HEK293 (cell line): ENCODE measurements around the gene TM2D1.

Experiments
- ATF2 ChIP-seq: fragments of 450-650 bp; formaldehyde crosslinking; IDR thresholded peaks from 2 replicates; pipeline ENCODE4 v1.5.1; 2016; ENCODE audit warnings: missing biosample characterization, missing genetic modification characterization, low read depth
- FEZF1 ChIP-seq: fragments of 450-650 bp; formaldehyde crosslinking; IDR thresholded peaks from 2 replicates; pipeline ENCODE4 v1.5.1; 2016; ENCODE audit warnings: missing biosample characterization, missing genetic modification characterization
- GFI1B ChIP-seq: fragments of 450-650 bp; formaldehyde crosslinking; IDR thresholded peaks from 2 replicates; pipeline ENCODE4 v1.5.1; 2016; ENCODE audit warnings: missing biosample characterization, missing genetic modification characterization
- KLF17 ChIP-seq: fragments of 450-650 bp; formaldehyde crosslinking; IDR thresholded peaks from 2 replicates; pipeline ENCODE4 v1.5.1; 2016; ENCODE audit warnings: missing biosample characterization, missing genetic modification characterization
- KLF9 ChIP-seq: fragments of 450-650 bp; formaldehyde crosslinking; IDR thresholded peaks from 2 replicates; pipeline ENCODE4 v1.5.1; 2016; ENCODE audit warnings: missing biosample characterization, missing genetic modification characterization, low read depth
- REST ChIP-seq: fragments of 450-650 bp; formaldehyde crosslinking; IDR thresholded peaks from 2 replicates; pipeline ENCODE4 v1.5.1; 2016; ENCODE audit warnings: missing biosample characterization, missing genetic modification characterization
- SCRT1 ChIP-seq: fragments of 450-650 bp; formaldehyde crosslinking; IDR thresholded peaks from 2 replicates; pipeline ENCODE4 v1.5.1; 2016; ENCODE audit warnings: missing biosample characterization, missing genetic modification characterization, borderline replicate concordance
- SP2 ChIP-seq: fragments of 450-650 bp; formaldehyde crosslinking; IDR thresholded peaks from 2 replicates; pipeline ENCODE4 v1.5.1; 2016; ENCODE audit warnings: missing biosample characterization, missing genetic modification characterization
- ZBTB10 ChIP-seq: fragments of 450-650 bp; formaldehyde crosslinking; IDR thresholded peaks from 2 replicates; pipeline ENCODE4 v1.5.1; 2016; ENCODE audit warnings: missing biosample characterization, missing genetic modification characterization
- ZBTB21 ChIP-seq: fragments of 450-650 bp; formaldehyde crosslinking; IDR thresholded peaks from 2 replicates; pipeline ENCODE4 v1.5.1; 2017; ENCODE audit warnings: missing biosample characterization, missing genetic modification characterization
- ZBTB49 ChIP-seq: fragments of 450-650 bp; formaldehyde crosslinking; IDR thresholded peaks from 2 replicates; pipeline ENCODE4 v1.5.1; 2016; ENCODE audit warnings: missing biosample characterization, missing genetic modification characterization, low read depth
- ZBTB8A ChIP-seq: fragments of 450-650 bp; formaldehyde crosslinking; IDR thresholded peaks from 2 replicates; pipeline ENCODE4 v1.5.1; 2016; ENCODE audit warnings: missing biosample characterization, missing genetic modification characterization
- ZFP41 ChIP-seq: fragments of 450-650 bp; formaldehyde crosslinking; IDR thresholded peaks from 2 replicates; pipeline ENCODE4 v1.5.1; 2016; ENCODE audit warnings: missing biosample characterization, missing genetic modification characterization, borderline replicate concordance
- ZNF112 ChIP-seq: fragments of 450-650 bp; formaldehyde crosslinking; IDR thresholded peaks from 2 replicates; pipeline ENCODE4 v1.5.0; 2017; ENCODE audit warnings: missing biosample characterization, missing genetic modification characterization
- ZNF311 ChIP-seq: fragments of 450-650 bp; formaldehyde crosslinking; IDR thresholded peaks from 2 replicates; pipeline ENCODE4 v1.5.1; 2017; ENCODE audit warnings: missing biosample characterization, missing genetic modification characterization, borderline replicate concordance
- ZNF555 ChIP-seq: fragments of 450-650 bp; formaldehyde crosslinking; conservative IDR thresholded peaks from 2 replicates; pipeline ENCODE4 v1.5.1; 2017; ENCODE audit warnings: missing biosample characterization, mild to moderate bottlenecking, missing genetic modification characterization, inconsistent platforms
- ZNF610 ChIP-seq: fragments of 450-650 bp; formaldehyde crosslinking; IDR thresholded peaks from 2 replicates; pipeline ENCODE4 v1.5.1; 2016; ENCODE audit warnings: missing biosample characterization, missing genetic modification characterization, borderline replicate concordance
- ZNF629 ChIP-seq: fragments of 450-650 bp; formaldehyde crosslinking; IDR thresholded peaks from 2 replicates; pipeline ENCODE4 v1.5.1; 2017; ENCODE audit warnings: missing biosample characterization, missing genetic modification characterization
- ZNF639 ChIP-seq: fragments of 450-650 bp; formaldehyde crosslinking; IDR thresholded peaks from 2 replicates; pipeline ENCODE4 v1.5.1; 2016; ENCODE audit warnings: missing biosample characterization, missing genetic modification characterization
- ZNF664 ChIP-seq: fragments of 450-650 bp; formaldehyde crosslinking; IDR thresholded peaks from 2 replicates; pipeline ENCODE4 v1.5.1; 2016; ENCODE audit warnings: missing biosample characterization, missing genetic modification characterization
- ZNF777 ChIP-seq: fragments of 450-650 bp; formaldehyde crosslinking; IDR thresholded peaks from 2 replicates; pipeline ENCODE4 v1.5.1; 2017; ENCODE audit warnings: missing biosample characterization, missing genetic modification characterization, borderline replicate concordance
- ZSCAN18 ChIP-seq: fragments of 450-650 bp; formaldehyde crosslinking; IDR thresholded peaks from 2 replicates; pipeline ENCODE4 v1.5.1; 2016; ENCODE audit warnings: missing biosample characterization, missing genetic modification characterization
- ZXDB ChIP-seq: fragments of 450-650 bp; formaldehyde crosslinking; IDR thresholded peaks from 2 replicates; pipeline ENCODE4 v1.5.1; 2016; ENCODE audit warnings: missing biosample characterization, missing genetic modification characterization

The TM2D1 gene

GRCh38 chr1:61724813-61725694 lies at the start of gene TM2D1 (continued):
- peak; percentile 95 for TF ChIP-seq ZBTB21 (tag by site-specific recombination)
- TF ChIP-seq ZNF311 (tag by site-specific recombination) = no peak
- peak; percentile 33; the same call in 1 of the 2 replicates for TF ChIP-seq ZNF639 (tag by site-specific recombination)
- TF ChIP-seq ZNF777 = peak; percentile 87
- TF ChIP-seq ZBTB10 = 0 out of 2 replicates have a peak, but pooled peaks have one; percentile 21
- TF ChIP-seq ATF2 = peak; percentile 81; the same call in 1 of the 2 replicates
- TF ChIP-seq REST (tag by site-specific recombination) = no peak
- TF ChIP-seq FEZF1 = peak; percentile 25; the same call in 1 of the 2 replicates
- peak; percentile 74; the same call in 1 of the 2 replicates for TF ChIP-seq SCRT1 (tag by site-specific recombination)
- peak; percentile 88 for TF ChIP-seq SP2 (tag by site-specific recombination)
- peak; percentile 95 for TF ChIP-seq ZBTB8A (tag by site-specific recombination)
- no peak for TF ChIP-seq ZNF112 (tag by site-specific recombination)
- peak; percentile 65; the same call in 1 of the 2 replicates for TF ChIP-seq GFI1B (tag by site-specific recombination)
- TF ChIP-seq ZNF629 = peak; percentile 98
- no peak for TF ChIP-seq ZBTB49 (tag by site-specific recombination)
- TF ChIP-seq ZNF610 (tag by site-specific recombination) = 0 out of 2 replicates have a peak, but pooled peaks have one; percentile 59
- TF ChIP-seq ZNF664 = no peak
- no peak; the same call in 1 of the 2 replicates for TF ChIP-seq ZSCAN18 (tag by site-specific recombination)
- TF ChIP-seq KLF17 = peak; percentile 90
- TF ChIP-seq ZFP41 (tag by site-specific recombination) = no peak
- TF ChIP-seq ZNF555 (tag by site-specific recombination) = no peak
- TF ChIP-seq ZXDB (tag by site-specific recombination) = peak; percentile 100
- peak; percentile 17; the same call in 1 of the 2 replicates for TF ChIP-seq KLF9 (tag by site-specific recombination)
